Activated CD8-positive, alpha-beta memory T cell treated with anti-CD3 and anti-CD28 coated beads for 1 hour (primary cell): ENCODE measurements around the gene MARCO.
"Not testable (repeated sequence)": the region's sequence is repeated elsewhere in the genome, so short reads cannot be mapped to it uniquely, and the experiment has no call there.

Experiments
- DNase-seq, 2 donors: peaks; one replicate each; pipeline ENCODE4 v3.0.0-alpha.2; 2020; ENCODE audit warnings: low read depth in 1 of 2; ENCODE audit errors: extremely low read depth in 1 of 2

MARCO gene

DNA sequence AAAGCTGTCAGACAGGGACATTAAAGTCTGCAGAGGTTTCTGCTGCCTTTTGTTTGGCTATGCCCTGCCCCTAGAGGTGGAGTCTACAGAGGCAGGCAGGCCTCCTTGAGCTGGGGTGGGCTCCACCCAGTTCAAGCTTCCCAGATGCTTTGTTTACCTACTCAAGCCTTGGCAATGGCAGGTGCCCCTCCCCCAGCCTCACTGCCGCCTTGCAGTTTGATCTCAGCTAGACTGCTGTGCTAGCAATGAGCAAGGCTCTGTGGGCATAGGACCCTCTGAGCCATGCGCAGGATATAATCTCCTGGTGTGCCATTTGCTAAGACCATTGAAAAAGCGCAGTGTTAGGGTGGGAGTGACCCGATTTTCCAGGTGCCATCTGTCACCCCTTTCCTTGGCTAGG is 61.9 kb downstream of the MARCO start:
- not testable (repeated sequence) for DNase-seq

DNA sequence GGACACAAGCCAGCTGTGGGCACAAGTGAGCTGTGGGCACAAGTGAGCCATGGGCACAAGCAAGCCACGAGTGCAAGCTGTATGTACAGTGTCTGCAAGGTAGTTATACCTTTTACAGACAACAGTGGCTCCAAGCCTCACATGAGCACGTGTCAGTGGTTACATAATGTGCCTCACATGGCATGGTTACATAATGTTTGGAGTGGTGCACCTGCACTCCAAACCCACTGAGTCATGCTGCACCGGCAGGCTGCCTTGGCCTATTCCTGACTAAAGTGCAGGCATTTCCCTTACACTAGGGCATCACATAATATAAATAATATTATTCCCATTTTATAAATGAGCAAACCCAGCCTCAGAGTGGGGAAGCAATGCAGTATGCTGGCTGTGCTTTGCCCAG is 62.6 kb downstream of the MARCO start:
- no peak for DNase-seq

DNA sequence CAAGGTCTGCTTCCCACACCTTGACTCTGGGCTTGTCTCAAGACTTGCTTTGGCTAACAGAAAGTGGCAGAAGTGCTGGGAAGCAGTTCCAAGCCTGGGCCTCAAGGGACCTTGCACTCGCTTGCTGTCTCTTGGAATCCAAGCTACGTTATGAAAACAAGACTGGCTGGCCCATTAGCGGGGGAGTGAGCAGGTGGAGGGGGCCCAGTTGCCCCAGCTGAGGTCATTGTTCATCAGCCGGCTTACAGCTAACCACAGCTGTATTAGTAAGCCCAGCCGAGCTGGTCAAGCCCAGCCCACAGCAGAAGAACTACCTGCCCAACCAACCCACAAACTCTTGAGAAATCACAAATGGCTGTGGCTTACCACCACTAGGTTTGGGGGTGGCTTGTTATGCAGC is 63.1 kb downstream of the MARCO start:
- no peak for DNase-seq

DNA sequence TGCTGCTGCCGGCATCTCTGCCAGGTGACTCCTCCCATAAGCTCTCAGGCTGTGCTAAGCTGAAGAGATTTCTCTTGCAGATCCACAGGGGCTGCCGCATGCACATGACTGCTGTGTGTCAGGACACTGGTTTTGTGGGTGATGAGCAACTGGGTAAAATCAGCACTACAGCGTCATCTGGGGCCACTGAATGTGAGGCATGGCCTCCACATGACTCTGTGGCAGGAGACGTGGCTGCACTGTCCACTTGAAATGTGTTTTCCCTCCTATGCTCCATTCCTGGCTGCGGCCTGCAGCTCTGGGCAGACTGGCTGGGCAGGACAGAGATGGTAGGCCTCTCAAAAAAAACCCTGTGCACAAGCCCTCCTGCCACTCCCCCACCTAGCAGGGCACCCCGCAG is 63.6 kb downstream of the MARCO start:
- no peak for DNase-seq

DNA sequence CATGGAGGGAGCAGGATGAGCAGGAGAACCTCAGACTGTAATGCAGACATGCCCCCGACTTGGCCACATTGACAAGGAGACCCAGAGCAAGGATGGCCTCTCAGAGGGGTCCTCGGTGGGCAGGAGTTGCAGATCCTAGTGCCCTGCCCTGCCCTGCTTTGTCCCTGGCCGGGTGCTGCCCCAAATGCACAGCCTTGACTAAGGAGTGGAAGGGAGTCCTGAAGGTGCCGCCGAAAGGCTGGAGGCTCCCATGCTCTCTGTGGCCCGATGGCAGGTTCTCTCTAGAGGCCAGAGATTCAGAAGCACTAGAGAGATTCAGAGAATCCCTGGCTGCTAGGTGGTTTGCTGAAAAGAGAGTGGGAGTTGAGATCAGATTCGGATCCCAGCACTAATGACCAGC is 64.4 kb downstream of the MARCO start:
- DNase-seq = no peak

DNA sequence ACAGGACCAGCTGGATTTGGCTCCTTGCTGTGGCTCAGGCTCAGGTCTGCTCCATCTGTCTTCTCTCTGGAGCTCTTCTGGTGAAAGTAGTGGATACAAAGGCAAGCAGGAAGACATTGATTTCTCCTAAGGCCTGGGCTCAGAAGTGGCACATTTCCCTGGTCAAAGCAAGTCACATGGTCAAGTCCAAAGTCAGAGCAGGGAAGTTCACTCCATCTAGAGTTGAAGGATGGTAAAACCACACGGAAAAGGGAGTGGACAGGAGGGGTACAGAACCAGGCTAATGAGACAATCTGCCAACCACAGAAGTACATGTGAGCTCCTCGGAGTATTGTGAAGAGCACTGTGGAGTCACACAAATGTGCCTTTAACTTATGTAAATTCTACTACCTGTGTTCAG is 66.1 kb downstream of the MARCO start:
- no peak for DNase-seq

GRCh38 chr2:119009110-119009509 is 67.1 kb downstream of the MARCO start:
- no peak for DNase-seq

DNA sequence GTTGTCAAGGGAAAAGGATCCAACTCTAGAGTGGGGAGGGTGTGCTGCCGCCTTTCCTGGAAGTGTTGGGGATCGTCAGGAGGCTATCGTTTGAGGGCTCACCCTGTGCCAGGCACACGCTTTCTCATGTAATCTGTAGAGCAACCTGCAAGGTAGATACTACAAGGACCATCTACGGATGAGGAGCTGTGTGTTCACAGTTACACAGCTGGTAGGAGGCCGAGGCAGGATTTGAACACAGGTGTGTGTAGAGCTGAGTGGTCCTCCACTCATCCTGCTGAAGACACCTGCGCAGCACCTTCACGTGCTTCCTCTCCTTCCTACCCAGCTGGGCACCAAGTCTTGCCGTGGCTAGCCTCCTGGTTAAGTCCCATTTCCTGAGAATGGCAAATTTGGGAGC is 68.3 kb downstream of the MARCO start:
- no peak for DNase-seq

- no peak for DNase-seq
Observed at GRCh38 chr2:119011162-119011909, 69.3 kb downstream of the MARCO start.

DNA sequence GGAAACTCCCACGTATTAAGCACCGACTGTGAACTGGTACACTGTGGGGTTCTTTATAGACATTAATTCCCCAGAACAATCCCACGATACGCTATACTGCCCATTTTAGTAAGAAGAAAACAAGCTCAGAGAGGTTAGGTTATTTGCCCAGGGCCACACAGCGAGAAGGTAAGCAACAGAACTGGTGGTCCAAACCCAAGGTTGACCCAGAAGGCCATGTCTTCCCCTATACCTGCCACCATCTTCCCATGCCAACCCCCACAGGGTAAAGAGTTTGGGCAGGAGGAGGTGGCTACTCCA is 69.9 kb downstream of the MARCO start:
- DNase-seq = no peak

DNA sequence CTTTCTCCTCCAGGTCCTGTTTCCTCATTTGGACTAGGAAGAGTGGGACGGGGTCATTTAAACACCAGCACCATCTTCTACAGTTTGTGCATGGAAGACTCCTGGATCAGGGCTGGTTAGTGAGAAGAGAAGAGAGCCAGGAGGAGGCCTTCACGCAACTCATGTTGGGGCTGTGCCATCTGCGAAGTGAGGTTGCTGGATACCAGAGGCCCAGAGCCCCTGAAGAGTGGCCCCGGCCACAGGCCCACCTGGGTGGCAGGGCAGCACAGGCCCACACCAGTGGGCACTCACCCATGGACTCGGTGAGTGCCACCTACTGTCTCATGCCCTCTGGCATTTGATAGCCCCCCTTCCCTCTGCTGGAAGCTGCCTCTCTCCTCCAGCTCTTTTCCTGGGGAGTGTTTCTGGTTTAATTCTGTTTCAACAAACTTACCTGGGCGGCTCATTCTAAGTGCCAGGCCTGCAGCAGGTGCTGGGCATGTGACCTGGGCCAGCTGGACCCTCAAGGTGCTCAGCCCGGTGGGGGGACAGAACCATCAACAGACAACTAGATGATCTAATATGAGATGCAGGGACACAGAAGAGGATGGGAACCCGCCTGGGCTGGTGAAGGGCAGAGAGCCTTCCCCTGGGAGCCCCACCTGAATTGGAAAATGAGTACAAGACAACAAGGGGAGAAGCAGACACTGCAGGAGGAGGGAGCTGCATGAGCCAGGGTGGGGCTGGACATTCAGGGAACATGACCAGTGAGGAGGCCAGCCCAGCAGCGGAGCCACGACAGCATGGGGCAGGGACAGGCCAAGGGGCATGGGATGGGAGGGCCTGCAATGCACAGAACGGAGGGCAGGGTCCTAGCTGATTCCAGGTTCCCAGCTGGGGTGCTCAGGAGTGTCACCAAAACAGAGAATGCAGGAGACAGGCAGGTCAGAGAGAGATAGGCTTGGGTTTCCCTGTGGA is 70.6 kb downstream of the MARCO start:
- no peak for DNase-seq

- DNase-seq = no peak
Observed at GRCh38 chr2:119013671-119014070, 71.7 kb downstream of the MARCO start.

DNA sequence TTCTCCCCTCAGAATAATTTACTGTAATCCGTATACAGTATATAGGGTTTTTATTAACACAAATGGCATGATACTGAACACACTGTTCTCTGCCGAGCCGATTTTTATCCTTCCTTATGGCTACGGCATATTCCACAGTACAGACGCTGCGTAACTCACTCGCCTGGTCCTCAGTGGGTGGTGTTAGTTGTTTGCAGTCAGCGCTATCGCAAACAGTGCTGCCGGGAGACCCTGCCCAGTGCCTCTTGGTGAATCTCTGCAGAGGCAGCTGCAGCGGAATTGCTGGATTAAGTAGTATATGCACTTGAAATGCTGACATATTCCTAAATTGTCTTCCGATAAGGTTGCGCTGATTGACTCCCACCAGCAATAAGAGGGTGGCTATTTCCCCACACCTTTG is 73.9 kb downstream of the MARCO start:
- no peak for DNase-seq

GRCh38 chr2:119019521-119019920 is 77.5 kb downstream of the MARCO start:
- DNase-seq = no peak

DNA sequence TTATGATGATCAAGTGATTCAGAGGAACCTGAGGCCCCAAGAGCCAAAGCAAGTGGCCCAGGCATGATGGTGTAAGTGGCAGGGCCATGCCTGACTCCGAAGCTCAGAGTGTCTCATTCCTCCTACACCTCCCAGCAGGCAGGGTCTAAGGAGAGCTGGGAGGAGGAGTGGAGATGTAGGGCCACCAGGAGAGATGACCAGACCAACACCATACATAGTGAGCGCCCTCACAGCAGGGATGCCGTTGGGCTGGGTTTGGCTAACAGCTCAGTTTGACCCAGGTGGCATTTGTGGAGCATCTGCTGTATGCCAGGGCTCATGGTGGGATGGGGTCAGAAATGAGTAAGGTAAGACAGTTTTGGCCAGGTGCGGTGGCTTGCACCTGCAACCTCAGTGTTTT is 80.7 kb downstream of the MARCO start:
- DNase-seq = no peak

DNA sequence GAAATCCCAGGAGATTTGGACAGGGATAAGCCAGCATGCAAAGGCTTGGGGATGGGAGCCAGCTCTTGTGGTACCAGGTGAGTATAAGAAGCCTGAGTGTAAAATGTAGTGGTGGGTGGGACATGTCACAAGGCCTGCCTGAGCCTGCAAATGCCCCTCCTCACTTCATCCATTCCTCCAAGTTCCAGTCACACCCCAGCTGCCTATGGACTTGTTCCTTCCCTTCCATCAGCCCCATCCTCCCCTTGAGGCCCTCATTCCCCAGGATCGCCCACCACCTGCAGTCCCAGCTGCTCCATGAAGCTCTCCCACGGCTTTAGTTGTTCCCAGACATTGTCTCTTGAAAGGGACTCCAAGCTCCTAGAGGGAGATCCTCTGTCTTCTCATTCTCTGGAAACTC is 81.5 kb downstream of the MARCO start:
- no peak for DNase-seq

- DNase-seq = no peak
Observed at GRCh38 chr2:119024152-119024551, 82.2 kb downstream of the MARCO start.

- DNase-seq = no peak
Observed at GRCh38 chr2:119024568-119024967, 82.6 kb downstream of the MARCO start.

GRCh38 chr2:119025013-119025412 is 83.0 kb downstream of the MARCO start:
- no peak for DNase-seq

GRCh38 chr2:119025762-119026351 is 83.9 kb downstream of the MARCO start:
- DNase-seq = no peak

- DNase-seq = no peak
Observed at GRCh38 chr2:119026890-119027289, 84.9 kb downstream of the MARCO start.
